LNCaP clone FGC (cell line): ENCODE results near the gene EXOC5.
"Not testable (repeated sequence)": the region's sequence is repeated elsewhere in the genome, so short reads cannot be mapped to it uniquely, and the experiment has no call there.

Experiments
- DNase-seq: peaks from one replicate; pipeline ENCODE4 v3.0.0-alpha.2; 2011; ENCODE audit warnings: low read depth
- H3K4me3 ChIP-seq: 2 replicates; pipeline ENCODE4 v1.5.1; 2011; ENCODE audit warnings: mild to moderate bottlenecking, low read depth, low read length, control low read depth
- TF ChIP-seq, protein P1 (sequence below): IDR thresholded peaks from 2 replicates; pipeline ENCODE4 v1.5.1; 2012; ENCODE audit warnings: mild to moderate bottlenecking; ENCODE audit not compliant: control insufficient read depth, insufficient read depth; ENCODE audit errors: extremely low read depth

Gene EXOC5

DNA sequence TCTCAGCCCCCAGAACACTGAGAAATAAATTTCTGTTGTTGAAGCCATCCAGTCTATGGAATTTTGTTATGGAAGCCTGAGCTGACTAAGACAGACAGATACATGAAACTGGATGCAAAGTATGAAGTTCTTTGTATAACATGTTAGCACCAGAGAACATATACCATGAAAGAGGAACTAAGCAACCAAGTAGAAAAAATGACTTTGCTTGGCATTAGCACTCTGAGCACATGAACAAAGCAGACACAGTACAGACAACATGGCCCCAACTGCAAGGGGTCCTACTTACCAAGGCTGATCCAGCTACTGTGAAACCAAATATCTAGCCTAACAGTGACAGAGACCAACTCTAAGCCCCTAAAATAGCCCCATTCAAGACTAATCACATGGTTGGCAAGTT lies 13.8 kb downstream of the EXOC5 start:
- no peak overlapping the region for H3K4me3 ChIP-seq
- TF ChIP-seq, protein P1, sequence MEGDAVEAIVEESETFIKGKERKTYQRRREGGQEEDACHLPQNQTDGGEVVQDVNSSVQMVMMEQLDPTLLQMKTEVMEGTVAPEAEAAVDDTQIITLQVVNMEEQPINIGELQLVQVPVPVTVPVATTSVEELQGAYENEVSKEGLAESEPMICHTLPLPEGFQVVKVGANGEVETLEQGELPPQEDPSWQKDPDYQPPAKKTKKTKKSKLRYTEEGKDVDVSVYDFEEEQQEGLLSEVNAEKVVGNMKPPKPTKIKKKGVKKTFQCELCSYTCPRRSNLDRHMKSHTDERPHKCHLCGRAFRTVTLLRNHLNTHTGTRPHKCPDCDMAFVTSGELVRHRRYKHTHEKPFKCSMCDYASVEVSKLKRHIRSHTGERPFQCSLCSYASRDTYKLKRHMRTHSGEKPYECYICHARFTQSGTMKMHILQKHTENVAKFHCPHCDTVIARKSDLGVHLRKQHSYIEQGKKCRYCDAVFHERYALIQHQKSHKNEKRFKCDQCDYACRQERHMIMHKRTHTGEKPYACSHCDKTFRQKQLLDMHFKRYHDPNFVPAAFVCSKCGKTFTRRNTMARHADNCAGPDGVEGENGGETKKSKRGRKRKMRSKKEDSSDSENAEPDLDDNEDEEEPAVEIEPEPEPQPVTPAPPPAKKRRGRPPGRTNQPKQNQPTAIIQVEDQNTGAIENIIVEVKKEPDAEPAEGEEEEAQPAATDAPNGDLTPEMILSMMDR: no peak
- no peak for DNase-seq

DNA sequence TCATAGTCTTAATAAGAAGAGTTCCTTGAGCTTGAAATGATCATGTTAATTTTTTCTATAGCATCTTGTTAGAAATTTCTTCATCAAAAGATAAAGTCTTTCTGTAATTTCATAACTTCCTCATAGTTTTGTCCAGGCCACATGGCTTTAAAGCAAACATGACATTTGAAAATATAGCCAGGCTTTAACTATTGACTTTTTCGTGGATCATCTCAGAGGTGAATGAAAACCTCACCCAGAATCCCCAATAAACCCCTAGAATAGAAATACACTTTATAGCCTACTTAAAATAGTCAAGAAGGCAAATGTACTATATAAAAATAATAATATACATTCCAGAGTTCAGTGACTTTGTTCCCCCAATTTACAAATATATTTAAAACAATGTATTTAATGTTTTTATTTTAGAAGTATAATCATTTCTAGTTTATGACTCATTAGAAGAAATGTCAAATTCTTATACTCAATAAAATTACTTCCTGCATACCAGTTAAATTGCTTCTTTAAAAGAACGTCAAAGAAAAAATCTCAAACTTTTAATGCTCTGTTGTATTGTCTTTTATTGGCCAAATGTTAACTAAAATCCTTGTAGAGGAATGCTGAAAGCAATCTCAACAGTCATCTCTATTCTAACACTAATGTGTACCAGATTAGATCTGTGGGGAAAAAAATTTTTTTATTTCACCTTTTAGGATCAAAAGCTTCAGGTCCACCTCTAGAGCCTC lies 21.6 kb downstream of the EXOC5 start:
- no peak for DNase-seq
- no peak overlapping the region for H3K4me3 ChIP-seq
- TF ChIP-seq, protein P1: no peak

DNA sequence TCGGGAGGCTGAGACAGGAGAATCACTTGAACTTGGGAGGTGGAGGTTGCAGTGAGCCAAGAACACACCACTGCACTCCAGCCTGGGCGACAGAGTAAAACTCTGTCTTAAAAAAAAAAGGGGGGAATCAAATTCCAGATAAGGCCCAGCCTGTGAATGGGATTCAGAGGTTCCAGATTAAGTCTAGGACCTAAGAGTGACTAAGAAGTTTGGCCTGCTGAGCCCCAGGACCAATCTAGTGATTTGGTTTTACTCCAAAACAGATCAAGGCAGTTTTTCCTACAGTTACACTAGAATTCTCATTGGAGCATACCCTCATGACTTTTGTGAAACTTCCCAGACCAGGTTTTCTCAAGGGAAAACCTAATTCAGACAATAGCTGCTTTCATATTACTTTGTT lies 22.8 kb downstream of the EXOC5 start:
- H3K4me3 ChIP-seq: no peak overlapping the region
- DNase-seq: no peak
- TF ChIP-seq, protein P1: no peak

- no peak for DNase-seq
- H3K4me3 ChIP-seq: no peak overlapping the region
- TF ChIP-seq, protein P1: no peak
Observed at GRCh38 chr14:57244106-57244505, 24.6 kb downstream of the EXOC5 start.

- no peak for DNase-seq
- H3K4me3 ChIP-seq: no peak overlapping the region
- TF ChIP-seq, protein P1: no peak
Observed at GRCh38 chr14:57243320-57243719, 25.4 kb downstream of the EXOC5 start.

DNA sequence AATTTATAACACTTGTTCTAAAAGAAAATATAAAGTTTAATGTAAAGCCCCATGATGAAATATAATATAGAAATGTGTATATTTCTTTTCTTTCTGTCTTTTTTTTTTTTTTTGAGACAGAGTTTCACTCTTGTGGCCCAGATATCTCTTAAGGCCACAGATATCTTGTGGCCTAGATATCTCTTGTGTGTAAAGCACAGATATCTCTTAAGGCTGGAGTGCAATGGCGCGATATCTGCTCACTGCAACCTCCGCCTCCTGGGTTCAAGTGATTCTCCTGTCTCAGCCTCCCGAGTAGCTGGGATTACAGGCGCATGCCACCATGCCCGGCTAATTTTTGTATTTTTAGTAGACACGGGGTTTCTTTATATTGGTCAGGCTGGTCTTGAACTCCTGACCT lies 28.6 kb downstream of the EXOC5 start:
- DNase-seq, H3K4me3 ChIP-seq: not testable (repeated sequence)

GRCh38 chr14:57232006-57232405 lies 36.7 kb downstream of the EXOC5 start:
- H3K4me3 ChIP-seq: no peak overlapping the region
- no peak for DNase-seq
- TF ChIP-seq, protein P1: no peak

- H3K4me3 ChIP-seq, DNase-seq: not testable (repeated sequence)
Observed at GRCh38 chr14:57228320-57228719, 40.4 kb downstream of the EXOC5 start.
